ENCODE measurements around the gene GMDS.

- TF ChIP-seq CTCF (IDR thresholded peaks at IDR 0.05; ENCODE audit: low read length) (no peak), EZH2 (optimal IDR thresholded peaks at IDR 0.05; ENCODE audit: low read depth, low read length) (no peak)
These were observed 23.0 kb downstream of the GMDS start for GRCh38 chr6:2222275-2222842.
